Kidney (tissue), 14 donors: ENCODE measurements around the gene CDK5RAP1. TPM values are rescaled to one million over a fixed set of nuclear protein-coding genes. Genes with fewer than 3 reads are reported as not detected.

Experiments used
- DNase-seq, 5 donors: peaks; one replicate each; pipeline ENCODE4 v3.0.0-alpha.2; 2013 to 2020
- FAIRE-seq: peaks from 2 replicates; lab custom pipeline; 2012; peaks lifted over from hg19 to GRCh38; lab: Jason Lieb, UNC
- H3K27ac ChIP-seq, 2 donors: one replicate each; pipeline ENCODE4 v1.7.0; 2013; ENCODE audit warnings: low read depth in 2 of 2, low read length in 2 of 2, inconsistent platforms in 1 of 2
- H3K27me3 ChIP-seq: one replicate; pipeline ENCODE4 v1.7.1; 2013; ENCODE audit warnings: low read length, inconsistent platforms; ENCODE audit not compliant: control insufficient read depth, insufficient read depth
- H3K36me3 ChIP-seq, 3 donors: one replicate each; pipeline versions ENCODE4 v1.7.0 to v1.7.1; 2013; ENCODE audit warnings: low read length in 3 of 3, control low read depth in 1 of 3, inconsistent platforms in 1 of 3; ENCODE audit not compliant: insufficient read depth in 3 of 3, control insufficient read depth in 2 of 3
- H3K4me1 ChIP-seq, 3 donors: one replicate each; pipeline versions ENCODE4 v1.7.0 to v1.7.1; 2013; ENCODE audit warnings: low read length in 3 of 3, inconsistent platforms in 1 of 3, low read depth in 1 of 3; ENCODE audit not compliant: control insufficient read depth in 2 of 3, insufficient read depth in 2 of 3
- H3K4me3 ChIP-seq, 3 donors: one replicate each; pipeline versions ENCODE4 v1.7.0 to v1.8.1; 2013; ENCODE audit warnings: low read length in 3 of 3, control low read depth in 1 of 3, inconsistent platforms in 1 of 3
- H3K9ac ChIP-seq, 3 donors: one replicate each; pipeline versions ENCODE4 v1.7.0 to v1.7.1; 2013; ENCODE audit warnings: low read length in 3 of 3, control low read depth in 1 of 3, inconsistent platforms in 1 of 3
- H3K9me3 ChIP-seq, 3 donors: one replicate each; pipeline versions ENCODE4 v1.7.0 to v1.7.1; 2013; ENCODE audit warnings: low read length in 3 of 3, control low read depth in 1 of 3, inconsistent platforms in 1 of 3; ENCODE audit not compliant: control insufficient read depth in 2 of 3, insufficient read depth in 1 of 3
- CTCF ChIP-seq: IDR thresholded peaks from 3 replicates; pipeline ENCODE4 v1.5.1; 2012; ENCODE audit warnings: mild to moderate bottlenecking, moderate library complexity, borderline replicate concordance; ENCODE audit not compliant: insufficient read depth; ENCODE audit errors: extremely low read depth
- intact Hi-C: fragments of 100-400 bp; cut with DNase I; formaldehyde crosslinking; loops from one replicate; pipeline ENCODE4 v1.11.1; 2022
- polyA plus RNA-seq: library from polyadenylated mRNA; stranded (reverse); fragments of 350-450 nt; fragmentation: Illumina TruSeq; extraction: RNeasy Lipid Tissue Mini Kit (QIAGEN cat#74804); gene quantifications from one replicate; pipeline ENCODE4 v1.2.3, GENCODE V29; 2014; ENCODE audit warnings: low read depth, low replicate concordance; ENCODE audit not compliant: insufficient read depth
- total RNA-seq: library from RNA; stranded (reverse); fragmentation: NEBNext Ultra II Directional; extraction: Animal tissue kit (Norgen Biotek cat#: 25700); gene quantifications from one replicate; pipeline ENCODE4 v1.2.1, GENCODE V29; 2021
- donor health status: control.
- donor health status: control.
- donor health status: control.
- donor health status: control.
- donor health status: control.
- donor health status: DM: yes; HTN: yes; CAD: no.
- donor health status: Normal renal cell carcinoma (clear cell type).

CDK5RAP1 gene
- total and polyA plus RNA-seq, 2 donors from 2014 or later, result 25.2 to 34.4 TPM

- TF ChIP-seq CTCF, result no peak
- no peaks in the 10 kb centered on the region for H3K4me1 ChIP-seq
- H3K27me3 ChIP-seq, result no peaks in the 10 kb centered on the region
- H3K36me3 ChIP-seq, result no peaks in the 10 kb centered on the region
- DNase-seq (no peak), FAIRE-seq (no peak)
- intact Hi-C loops, result no loop called here
- no peak overlapping the region for H3K9ac ChIP-seq
- H3K9me3 ChIP-seq, result no peaks in the 10 kb centered on the region
- H3K4me3 ChIP-seq, result no peak overlapping the region
- no peak overlapping the region for H3K27ac ChIP-seq
Measured at GRCh38 chr20:33351696-33352095, 49.6 kb downstream of the CDK5RAP1 start.

GRCh38 chr20:33349493-33349892, 51.8 kb downstream of the CDK5RAP1 start:
- Histone ChIP-seq H3K4me3 (no peak overlapping the region), H3K27me3 (no peaks in the 10 kb centered on the region), H3K4me1 (no peaks in the 10 kb centered on the region), H3K27ac (no peak overlapping the region), H3K9ac (no peak overlapping the region), H3K9me3 (no peaks in the 10 kb centered on the region), H3K36me3 (no peaks in the 10 kb centered on the region)
- no peak for TF ChIP-seq CTCF
- DNase-seq (no peak), FAIRE-seq (no peak)
- intact Hi-C loops, result no loop called here

- FAIRE-seq (no peak), DNase-seq (no peak)
- H3K9me3 ChIP-seq, result no peaks in the 10 kb centered on the region
Measured at GRCh38 chr20:33348136-33348937, 53.0 kb downstream of the CDK5RAP1 start.

More at GRCh38 chr20:33348136-33348937, 53.0 kb downstream of the CDK5RAP1 start:
- H3K36me3 ChIP-seq, result no peaks in the 10 kb centered on the region
- H3K4me1 ChIP-seq, result no peaks in the 10 kb centered on the region
- H3K27me3 ChIP-seq, result no peaks in the 10 kb centered on the region
- no peak overlapping the region for H3K27ac ChIP-seq
- H3K9ac ChIP-seq, result no peak overlapping the region
- no peak overlapping the region for H3K4me3 ChIP-seq
- intact Hi-C loops, result no loop called here
- TF ChIP-seq CTCF, result no peak
